HG02642 (cell line): Measurements from ENCODE around the gene PCK1.
"Not testable (repeated sequence)": the region's sequence is repeated elsewhere in the genome, so short reads cannot be mapped to it uniquely, and the experiment has no call there.

Source experiments
- ATAC-seq: cut with Tn5 transposase; IDR thresholded peaks from one replicate; pipeline ENCODE4 v1.9.1; 2021; ENCODE audit warnings: mild to moderate bottlenecking; ENCODE audit not compliant: unreplicated experiment, poor library complexity

PCK1 gene

GRCh38 chr20:57560554-57561355, at the start of gene PCK1:
Gene PCK1, plus strand, starts transcription at chr20:57561110. Its CDS starts 302 bp downstream, at chr20:57561412.
- no peak for ATAC-seq

GRCh38 chr20:57511709-57512108, 49.2 kb upstream of the PCK1 start:
- not testable (repeated sequence) for ATAC-seq

GRCh38 chr20:57512432-57512831, 48.5 kb upstream of the PCK1 start:
- no peak for ATAC-seq

GRCh38 chr20:57513199-57513598, 47.7 kb upstream of the PCK1 start:
- no peak for ATAC-seq

GRCh38 chr20:57514273-57514751, 46.6 kb upstream of the PCK1 start:
- ATAC-seq, result no peak

- ATAC-seq, result no peak
Observed at GRCh38 chr20:57517904-57518303, 43.0 kb upstream of the PCK1 start.

- no peak for ATAC-seq
Observed at GRCh38 chr20:57522380-57523140, 38.4 kb upstream of the PCK1 start.

- ATAC-seq, result no peak
Observed at GRCh38 chr20:57523782-57524181, 37.1 kb upstream of the PCK1 start.

GRCh38 chr20:57524511-57525176, 36.3 kb upstream of the PCK1 start, which contains the start of gene CTCFL:
Gene CTCFL, minus strand, starts transcription at chr20:57525140. Its CDS starts 935 bp downstream, at chr20:57524205.
- ATAC-seq, result no peak

- no peak for ATAC-seq
Observed at GRCh38 chr20:57525328-57526086, 35.4 kb upstream of the PCK1 start.

GRCh38 chr20:57526087-57526884, 34.6 kb upstream of the PCK1 start:
- no peak for ATAC-seq

GRCh38 chr20:57526885-57527460, 33.9 kb upstream of the PCK1 start:
- no peak for ATAC-seq

- no peak for ATAC-seq
Observed at GRCh38 chr20:57527728-57528127, 33.2 kb upstream of the PCK1 start.

- ATAC-seq, result no peak
Observed at GRCh38 chr20:57528148-57528547, 32.8 kb upstream of the PCK1 start.

GRCh38 chr20:57529160-57529585, 31.7 kb upstream of the PCK1 start:
- no peak for ATAC-seq

GRCh38 chr20:57529810-57530209, 31.1 kb upstream of the PCK1 start:
- ATAC-seq, result no peak

- ATAC-seq, result no peak
Observed at GRCh38 chr20:57530327-57530981, 30.5 kb upstream of the PCK1 start.

GRCh38 chr20:57532104-57532503, 28.8 kb upstream of the PCK1 start:
- ATAC-seq, result no peak
